SK-N-SH treated with all-trans-retinoic acid at 6 μM for 48 hours (cell line): Measurements from ENCODE around the gene SHE.

Experiments
- ATAC-seq: fragments of 200-7000 bp; cut with Tn5 transposase; 3 replicates; pipeline ENCODE4 v1.9.1; 2020; ENCODE audit warnings: mild to moderate bottlenecking, moderate library complexity
- ARNTL ChIP-seq: fragments of 450-650 bp; formaldehyde crosslinking; IDR thresholded peaks from 2 replicates; pipeline ENCODE4 v1.5.0; 2020; ENCODE audit warnings: low read depth, mild to moderate bottlenecking, moderate library complexity, borderline replicate concordance
- BACH2 ChIP-seq: fragments of 250-450 bp; sonication (Bioruptor Pico); IDR thresholded peaks from 2 replicates; pipeline ENCODE4 v1.9.0; 2021; ENCODE audit warnings: mild to moderate bottlenecking, borderline replicate concordance
- CSDC2 ChIP-seq: fragments of 250-450 bp; sonication (Bioruptor Pico); IDR thresholded peaks from 2 replicates; pipeline ENCODE4 v1.5.0; 2020; ENCODE audit warnings: mild to moderate bottlenecking, moderate library complexity
- ESRRG ChIP-seq: fragments of 250-450 bp; sonication (Bioruptor Pico); IDR thresholded peaks from 2 replicates; pipeline ENCODE4 v1.6.1; 2021; ENCODE audit warnings: mild to moderate bottlenecking
- GLIS3 ChIP-seq: fragments of 250-450 bp; sonication (Bioruptor Pico); IDR thresholded peaks from 2 replicates; pipeline ENCODE4 v1.5.0; 2020; ENCODE audit warnings: mild to moderate bottlenecking, moderate library complexity
- ISL1 ChIP-seq: fragments of 250-450 bp; sonication (Bioruptor Pico); IDR thresholded peaks from 2 replicates; pipeline ENCODE4 v2.1.2; 2022; ENCODE audit warnings: mild to moderate bottlenecking, moderate library complexity
- OSR1 ChIP-seq: fragments of 250-450 bp; sonication (Bioruptor Pico); IDR thresholded peaks from 2 replicates; pipeline ENCODE4 v1.8.0; 2022; ENCODE audit warnings: moderate library complexity, mild to moderate bottlenecking, inconsistent platforms
- PPARA ChIP-seq: fragments of 250-450 bp; sonication (Bioruptor Pico); IDR thresholded peaks from 2 replicates; pipeline ENCODE4 v1.5.0; 2020; ENCODE audit warnings: mild to moderate bottlenecking, borderline replicate concordance
- RARB ChIP-seq: fragments of 250-450 bp; sonication (Bioruptor Pico); IDR thresholded peaks from 2 replicates; pipeline ENCODE4 v1.8.0; 2021; ENCODE audit warnings: mild to moderate bottlenecking, moderate library complexity
- SNAI2 ChIP-seq: fragments of 250-450 bp; sonication (Bioruptor Pico); IDR thresholded peaks from 2 replicates; pipeline ENCODE4 v1.5.0; 2020; ENCODE audit warnings: mild to moderate bottlenecking, moderate library complexity
- TOX ChIP-seq: fragments of 250-450 bp; sonication (Bioruptor Pico); IDR thresholded peaks from 2 replicates; pipeline ENCODE4 v1.8.0; 2021; ENCODE audit warnings: mild to moderate bottlenecking, moderate library complexity, borderline replicate concordance
- TSHZ2 ChIP-seq: fragments of 250-450 bp; sonication (Bioruptor Pico); IDR thresholded peaks from 2 replicates; pipeline ENCODE4 v1.5.0; 2020; ENCODE audit warnings: mild to moderate bottlenecking, moderate library complexity
- ZFP3 ChIP-seq: fragments of 250-450 bp; sonication (Bioruptor Pico); IDR thresholded peaks from 2 replicates; pipeline ENCODE4 v1.5.0; 2020; ENCODE audit warnings: mild to moderate bottlenecking, moderate library complexity
- ZFP30 ChIP-seq: fragments of 450-650 bp; formaldehyde crosslinking; IDR thresholded peaks from 2 replicates; pipeline ENCODE4 v1.5.0; 2022; ENCODE audit warnings: mild to moderate bottlenecking, moderate library complexity
- ZNF565 ChIP-seq: fragments of 450-650 bp; formaldehyde crosslinking; conservative IDR thresholded peaks from 2 replicates; pipeline ENCODE4 v1.5.0; 2020; ENCODE audit warnings: low read depth, mild to moderate bottlenecking, moderate library complexity
- ZNF70 ChIP-seq: fragments of 450-650 bp; formaldehyde crosslinking; IDR thresholded peaks from 2 replicates; pipeline ENCODE4 v1.5.0; 2020; ENCODE audit warnings: mild to moderate bottlenecking, moderate library complexity
- ZNF8 ChIP-seq: fragments of 450-650 bp; formaldehyde crosslinking; IDR thresholded peaks from 2 replicates; pipeline ENCODE4 v1.5.0; 2020; ENCODE audit warnings: mild to moderate bottlenecking, moderate library complexity
- TF ChIP-seq, protein P1 (sequence below): fragments of 250-450 bp; sonication (Bioruptor Pico); IDR thresholded peaks from 2 replicates; pipeline ENCODE4 v1.5.1; 2020; ENCODE audit warnings: low read depth, mild to moderate bottlenecking, moderate library complexity
- TF ChIP-seq, protein P2 (sequence below): fragments of 250-450 bp; sonication (Bioruptor Pico); IDR thresholded peaks from 2 replicates; pipeline ENCODE4 v1.8.0; 2021; ENCODE audit warnings: low read depth, mild to moderate bottlenecking, moderate library complexity, borderline replicate concordance
- TF ChIP-seq, protein P3 (sequence below): fragments of 250-450 bp; sonication (Bioruptor Pico); IDR thresholded peaks from 2 replicates; pipeline ENCODE4 v1.8.0; 2020; ENCODE audit warnings: mild to moderate bottlenecking, moderate library complexity, borderline replicate concordance

The SHE gene

DNA sequence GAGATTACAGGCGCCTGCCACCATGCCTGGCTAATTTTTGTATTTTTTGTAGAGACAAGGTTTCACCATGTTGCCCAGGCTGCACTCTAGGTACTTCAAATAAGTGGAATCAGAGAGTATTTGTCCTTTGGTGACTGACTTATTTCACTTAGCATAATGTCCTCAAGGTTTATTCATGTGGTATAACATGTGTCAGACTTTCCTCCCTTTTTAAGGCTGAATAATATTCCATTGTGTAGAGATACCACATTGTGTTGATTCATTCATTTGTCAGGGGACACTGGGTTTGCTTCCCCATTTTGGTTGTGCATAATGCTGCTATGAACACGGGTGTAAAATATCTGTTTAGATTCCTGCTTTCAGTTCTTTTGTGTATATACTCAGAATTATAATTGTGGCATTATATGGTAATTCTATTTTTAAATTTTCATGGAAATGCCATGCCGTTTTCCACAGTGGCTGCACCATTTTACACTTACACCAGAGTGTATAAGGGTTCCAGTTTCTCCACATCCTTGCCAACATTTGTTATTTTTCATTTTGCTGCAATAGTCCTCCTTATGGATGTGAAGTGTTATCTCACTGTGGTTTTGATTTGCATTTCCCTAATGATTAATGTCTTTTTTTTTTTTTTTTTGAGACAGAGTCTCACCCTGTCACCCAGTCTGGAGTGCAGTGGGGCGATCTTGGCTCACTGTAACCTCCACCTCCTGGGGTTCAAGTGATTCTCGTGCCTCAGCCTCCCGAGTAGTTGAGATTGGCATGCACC lies 62.0 kb downstream of the SHE start:
- TF ChIP-seq ZNF8 (CRISPR knock-in tag) (no peak), ARNTL (CRISPR knock-in tag) (no peak), SNAI2 (no peak), BACH2 (CRISPR knock-in tag) (no peak), ESRRG (CRISPR knock-in tag) (no peak), OSR1 (no peak), TOX (CRISPR knock-in tag) (no peak), CSDC2 (CRISPR knock-in tag) (no peak), ZNF565 (CRISPR knock-in tag) (no peak), ISL1 (CRISPR knock-in tag) (no peak), ZNF70 (CRISPR knock-in tag) (no peak), RARB (CRISPR knock-in tag) (no peak), GLIS3 (CRISPR knock-in tag) (no peak), PPARA (no peak)
- TF ChIP-seq, protein P1, sequence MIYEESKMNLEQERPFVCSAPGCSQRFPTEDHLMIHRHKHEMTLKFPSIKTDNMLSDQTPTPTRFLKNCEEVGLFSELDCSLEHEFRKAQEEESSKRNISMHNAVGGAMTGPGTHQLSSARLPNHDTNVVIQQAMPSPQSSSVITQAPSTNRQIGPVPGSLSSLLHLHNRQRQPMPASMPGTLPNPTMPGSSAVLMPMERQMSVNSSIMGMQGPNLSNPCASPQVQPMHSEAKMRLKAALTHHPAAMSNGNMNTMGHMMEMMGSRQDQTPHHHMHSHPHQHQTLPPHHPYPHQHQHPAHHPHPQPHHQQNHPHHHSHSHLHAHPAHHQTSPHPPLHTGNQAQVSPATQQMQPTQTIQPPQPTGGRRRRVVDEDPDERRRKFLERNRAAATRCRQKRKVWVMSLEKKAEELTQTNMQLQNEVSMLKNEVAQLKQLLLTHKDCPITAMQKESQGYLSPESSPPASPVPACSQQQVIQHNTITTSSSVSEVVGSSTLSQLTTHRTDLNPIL = no peak
- TF ChIP-seq, protein P2, sequence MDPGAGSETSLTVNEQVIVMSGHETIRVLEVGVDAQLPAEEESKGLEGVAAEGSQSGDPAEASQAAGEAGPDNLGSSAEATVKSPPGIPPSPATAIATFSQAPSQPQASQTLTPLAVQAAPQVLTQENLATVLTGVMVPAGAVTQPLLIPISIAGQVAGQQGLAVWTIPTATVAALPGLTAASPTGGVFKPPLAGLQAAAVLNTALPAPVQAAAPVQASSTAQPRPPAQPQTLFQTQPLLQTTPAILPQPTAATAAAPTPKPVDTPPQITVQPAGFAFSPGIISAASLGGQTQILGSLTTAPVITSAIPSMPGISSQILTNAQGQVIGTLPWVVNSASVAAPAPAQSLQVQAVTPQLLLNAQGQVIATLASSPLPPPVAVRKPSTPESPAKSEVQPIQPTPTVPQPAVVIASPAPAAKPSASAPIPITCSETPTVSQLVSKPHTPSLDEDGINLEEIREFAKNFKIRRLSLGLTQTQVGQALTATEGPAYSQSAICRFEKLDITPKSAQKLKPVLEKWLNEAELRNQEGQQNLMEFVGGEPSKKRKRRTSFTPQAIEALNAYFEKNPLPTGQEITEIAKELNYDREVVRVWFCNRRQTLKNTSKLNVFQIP (CRISPR knock-in tag) = no peak
- no peak for ATAC-seq

GRCh38 chr1:154436433-154436832 lies 65.8 kb downstream of the SHE start:
- TF ChIP-seq ZNF565 (CRISPR knock-in tag) = no peak
- TF ChIP-seq PPARA = no peak
- no peak for TF ChIP-seq GLIS3 (CRISPR knock-in tag)
- no peak for TF ChIP-seq ZFP30 (CRISPR knock-in tag)
- no peak for TF ChIP-seq TOX (CRISPR knock-in tag)
- no peak for TF ChIP-seq TSHZ2 (CRISPR knock-in tag)
- TF ChIP-seq, protein P1 = no peak
- no peak for TF ChIP-seq ZFP3 (CRISPR knock-in tag)
- no peak for TF ChIP-seq ZNF70 (CRISPR knock-in tag)
- no peak for TF ChIP-seq ZNF8 (CRISPR knock-in tag)
- no peak for TF ChIP-seq BACH2 (CRISPR knock-in tag)
- TF ChIP-seq, protein P3, sequence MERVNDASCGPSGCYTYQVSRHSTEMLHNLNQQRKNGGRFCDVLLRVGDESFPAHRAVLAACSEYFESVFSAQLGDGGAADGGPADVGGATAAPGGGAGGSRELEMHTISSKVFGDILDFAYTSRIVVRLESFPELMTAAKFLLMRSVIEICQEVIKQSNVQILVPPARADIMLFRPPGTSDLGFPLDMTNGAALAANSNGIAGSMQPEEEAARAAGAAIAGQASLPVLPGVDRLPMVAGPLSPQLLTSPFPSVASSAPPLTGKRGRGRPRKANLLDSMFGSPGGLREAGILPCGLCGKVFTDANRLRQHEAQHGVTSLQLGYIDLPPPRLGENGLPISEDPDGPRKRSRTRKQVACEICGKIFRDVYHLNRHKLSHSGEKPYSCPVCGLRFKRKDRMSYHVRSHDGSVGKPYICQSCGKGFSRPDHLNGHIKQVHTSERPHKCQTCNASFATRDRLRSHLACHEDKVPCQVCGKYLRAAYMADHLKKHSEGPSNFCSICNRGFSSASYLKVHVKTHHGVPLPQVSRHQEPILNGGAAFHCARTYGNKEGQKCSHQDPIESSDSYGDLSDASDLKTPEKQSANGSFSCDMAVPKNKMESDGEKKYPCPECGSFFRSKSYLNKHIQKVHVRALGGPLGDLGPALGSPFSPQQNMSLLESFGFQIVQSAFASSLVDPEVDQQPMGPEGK (CRISPR knock-in tag) = no peak
- ATAC-seq = no peak

GRCh38 chr1:154435599-154436200 lies 66.5 kb downstream of the SHE start:
- no peak for ATAC-seq
- TF ChIP-seq CSDC2 (CRISPR knock-in tag) (no peak), TSHZ2 (CRISPR knock-in tag) (no peak), TOX (CRISPR knock-in tag) (no peak), ISL1 (CRISPR knock-in tag) (no peak), GLIS3 (CRISPR knock-in tag) (no peak), ESRRG (CRISPR knock-in tag) (no peak), ZNF565 (CRISPR knock-in tag) (no peak)
- TF ChIP-seq, protein P1 = no peak
- TF ChIP-seq, protein P2 (CRISPR knock-in tag) = no peak
